ENCODE measurements around the gene CASP4.
A peak's percentile ranks its signal among the peaks of the same experiment; 100 is the strongest.

CASP4 gene

GRCh38 chr11:105004021-105004420 lies 35.6 kb upstream of the CASP4 start:
- H3K9me2 ChIP-seq (replicated peaks; ENCODE audit: low read depth, low read length), result no peaks in the 10 kb centered on the region

GRCh38 chr11:105003151-105003550 lies 34.8 kb upstream of the CASP4 start:
- Histone ChIP-seq H3K4me1 (ENCODE audit: insufficient read depth, low read length, poor library complexity, severe bottlenecking) (peaks cover 16% of the 10 kb centered on the region), H3K4me2 (ENCODE audit: low read depth, low read length, poor library complexity, severe bottlenecking) (no peak overlapping the region), H3K27me3 (ENCODE audit: insufficient read depth, low read length, poor library complexity, severe bottlenecking) (no peaks in the 10 kb centered on the region), H3K4me3 (ENCODE audit: low read length, poor library complexity, severe bottlenecking) (no peak overlapping the region), H3F3A (ENCODE audit: low read depth) (no peaks in the 10 kb centered on the region), H3K9me2 (replicated peaks; ENCODE audit: low read depth, low read length) (no peaks in the 10 kb centered on the region), H4K20me1 (ENCODE audit: insufficient read depth, low read length, poor library complexity, severe bottlenecking) (no peaks in the 10 kb centered on the region), H3K79me2 (ENCODE audit: insufficient read depth, low read length) (no peaks in the 10 kb centered on the region), H3K9ac (ENCODE audit: low read depth, low read length, poor library complexity, severe bottlenecking) (no peak overlapping the region), H2AFZ (ENCODE audit: low read length) (no peak overlapping the region), H3K9me3 (ENCODE audit: insufficient read depth, low read depth, low read length) (no peaks in the 10 kb centered on the region), H3K36me3 (ENCODE audit: insufficient read depth, low read length) (no peaks in the 10 kb centered on the region)
- no peak for TF ChIP-seq EZH2phosphoT487 (IDR thresholded peaks at IDR 0.05; ENCODE audit: borderline replicate concordance)
- no peak for TF ChIP-seq CTCF (conservative IDR thresholded peaks at IDR 0.05; ENCODE audit: low read length)

More at GRCh38 chr11:105004021-105004420, 35.6 kb upstream of the CASP4 start:
- no peaks in the 10 kb centered on the region for H4K20me1 ChIP-seq (ENCODE audit: insufficient read depth, low read length, poor library complexity, severe bottlenecking)
- no peak overlapping the region for H3K4me3 ChIP-seq (ENCODE audit: low read length, poor library complexity, severe bottlenecking)
- H3K4me1 ChIP-seq (ENCODE audit: insufficient read depth, low read length, poor library complexity, severe bottlenecking), result peaks cover 16% of the 10 kb centered on the region
- no peaks in the 10 kb centered on the region for H3F3A ChIP-seq (ENCODE audit: low read depth)
- no peak overlapping the region for H3K9ac ChIP-seq (ENCODE audit: low read depth, low read length, poor library complexity, severe bottlenecking)
- no peak for TF ChIP-seq EZH2phosphoT487 (IDR thresholded peaks at IDR 0.05; ENCODE audit: borderline replicate concordance)
- TF ChIP-seq CTCF (conservative IDR thresholded peaks at IDR 0.05; ENCODE audit: low read length), result no peak
- no peak overlapping the region for H3K4me2 ChIP-seq (ENCODE audit: low read depth, low read length, poor library complexity, severe bottlenecking)
- H3K36me3 ChIP-seq (ENCODE audit: insufficient read depth, low read length), result no peaks in the 10 kb centered on the region
- no peaks in the 10 kb centered on the region for H3K9me3 ChIP-seq (ENCODE audit: insufficient read depth, low read depth, low read length)
- H3K27me3 ChIP-seq (ENCODE audit: insufficient read depth, low read length, poor library complexity, severe bottlenecking), result no peaks in the 10 kb centered on the region
- H3K79me2 ChIP-seq (ENCODE audit: insufficient read depth, low read length), result no peaks in the 10 kb centered on the region
- no peak overlapping the region for H2AFZ ChIP-seq (ENCODE audit: low read length)

GRCh38 chr11:105000797-105001196 lies 32.4 kb upstream of the CASP4 start:
- Histone ChIP-seq H4K20me1 (ENCODE audit: insufficient read depth, low read length, poor library complexity, severe bottlenecking) (no peaks in the 10 kb centered on the region), H3K9ac (ENCODE audit: low read depth, low read length, poor library complexity, severe bottlenecking) (no peak overlapping the region), H3K79me2 (ENCODE audit: insufficient read depth, low read length) (no peaks in the 10 kb centered on the region), H3K9me3 (ENCODE audit: insufficient read depth, low read depth, low read length) (no peaks in the 10 kb centered on the region), H2AFZ (ENCODE audit: low read length) (no peak overlapping the region), H3K4me3 (ENCODE audit: low read length, poor library complexity, severe bottlenecking) (no peak overlapping the region), H3K36me3 (ENCODE audit: insufficient read depth, low read length) (no peaks in the 10 kb centered on the region), H3K4me2 (ENCODE audit: low read depth, low read length, poor library complexity, severe bottlenecking) (no peak overlapping the region), H3K4me1 (ENCODE audit: insufficient read depth, low read length, poor library complexity, severe bottlenecking) (no peaks in the 10 kb centered on the region), H3F3A (ENCODE audit: low read depth) (no peaks in the 10 kb centered on the region), H3K27me3 (ENCODE audit: insufficient read depth, low read length, poor library complexity, severe bottlenecking) (no peaks in the 10 kb centered on the region), H3K9me2 (replicated peaks; ENCODE audit: low read depth, low read length) (no peaks in the 10 kb centered on the region)
- no peak for TF ChIP-seq EZH2phosphoT487 (IDR thresholded peaks at IDR 0.05; ENCODE audit: borderline replicate concordance)
- TF ChIP-seq CTCF (conservative IDR thresholded peaks at IDR 0.05; ENCODE audit: low read length), result peak; percentile 98

Data from Loucy (cell line).